ENCODE measurements around the gene POLR2L. TPM values are rescaled to one million over a fixed set of nuclear protein-coding genes. Genes with fewer than 3 reads are reported as not detected.

The POLR2L gene
- total and polyA plus RNA-seq, 3 donors from 2014 or later: 32.9 to 97.3 (median 48.4) TPM

DNA sequence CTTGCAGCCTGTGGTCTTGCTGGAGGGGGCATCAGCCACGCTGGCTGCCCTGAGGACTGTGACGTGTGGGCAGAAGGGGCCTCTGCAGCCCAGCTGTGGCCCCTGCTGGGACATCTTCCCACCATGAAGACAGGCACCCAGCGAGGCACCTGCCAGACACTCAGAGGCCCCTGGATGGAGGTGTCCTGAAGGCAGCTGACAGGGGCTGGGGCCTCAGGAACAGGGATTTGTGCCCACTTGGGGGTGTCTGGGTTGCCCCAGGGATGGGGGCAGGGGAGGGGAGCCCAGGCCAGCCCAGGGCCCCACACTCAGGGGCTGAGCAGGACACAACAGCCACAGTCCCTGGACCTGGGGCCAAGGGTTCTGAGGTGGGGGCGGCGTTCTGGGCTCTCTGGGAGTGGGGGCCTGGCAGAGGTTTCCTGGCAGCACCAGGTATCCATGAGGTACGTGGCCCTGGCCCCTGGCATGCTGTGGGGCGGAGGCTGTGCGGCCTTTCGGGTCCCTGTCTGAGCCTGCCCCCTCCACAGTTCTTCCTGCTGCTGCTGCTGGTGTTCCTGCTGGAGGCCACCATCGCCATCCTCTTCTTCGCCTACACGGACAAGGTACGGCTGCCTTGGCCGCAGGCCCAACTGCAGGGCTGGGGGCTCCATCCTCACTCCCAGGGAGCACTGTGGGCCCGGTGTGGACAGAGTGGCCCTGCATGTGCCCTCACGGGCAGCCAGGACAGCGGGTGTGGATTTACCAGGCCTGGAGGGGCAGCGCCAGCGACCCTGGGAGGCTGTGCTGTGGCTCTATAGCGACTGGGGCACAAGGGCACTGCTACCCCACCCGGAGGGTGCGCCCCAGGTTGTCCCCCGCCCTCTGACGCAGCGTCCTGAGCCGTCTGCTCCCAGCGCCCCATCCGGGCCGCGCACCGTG is 21.8 kb upstream of the POLR2L start:
- H3K9me3 ChIP-seq: no peaks in the 10 kb centered on the region
- H3K4me1 ChIP-seq: peaks cover 10% of the 10 kb centered on the region
- TF ChIP-seq CTCF (IDR thresholded peaks at IDR 0.05) (no peak), POLR2A (IDR thresholded peaks at IDR 0.05) (no peak)
- DNase-seq: no peak
- H3K4me3 ChIP-seq: no peak overlapping the region
- H3K36me3 ChIP-seq (ENCODE audit: low read depth, missing control alignments): no peaks in the 10 kb centered on the region
- no peaks in the 10 kb centered on the region for H3K27me3 ChIP-seq
- intact Hi-C loops (cut with DNase I; ENCODE audit: low total_unique reads): no loop called here
- H3K27ac ChIP-seq: no peak overlapping the region
- WGBS, 2 donors: 92 to 93% methylated on average over 18 to 28 of the region's 31 CpGs

GRCh38 chr11:863023-863909 is 20.9 kb upstream of the POLR2L start:
- Histone ChIP-seq H3K27ac (no peak overlapping the region), H3K36me3 (ENCODE audit: low read depth, missing control alignments) (no peaks in the 10 kb centered on the region)
- intact Hi-C loops (cut with DNase I; ENCODE audit: low total_unique reads): no loop called here

GRCh38 chr11:862696-863022 is 20.3 kb upstream of the POLR2L start:
- Histone ChIP-seq H3K4me3 (no peak overlapping the region), H3K27ac (no peak overlapping the region), H3K27me3 (no peaks in the 10 kb centered on the region), H3K9me3 (no peaks in the 10 kb centered on the region), H3K4me1 (peaks cover 10% of the 10 kb centered on the region), H3K36me3 (ENCODE audit: low read depth, missing control alignments) (no peaks in the 10 kb centered on the region)
- no peak for TF ChIP-seq POLR2A (IDR thresholded peaks at IDR 0.05)
- TF ChIP-seq CTCF (IDR thresholded peaks at IDR 0.05): no peak
- no peak for DNase-seq
- intact Hi-C loops (cut with DNase I; ENCODE audit: low total_unique reads): no loop called here
- 84 to 88% methylated on average over 4 to 10 of the region's 12 CpGs for WGBS, 2 donors

More at GRCh38 chr11:863023-863909, 20.9 kb upstream of the POLR2L start:
- WGBS, 2 donors: 87 to 88% methylated on average over 13 to 24 of the region's 24 CpGs
- TF ChIP-seq CTCF (IDR thresholded peaks at IDR 0.05) (no peak), POLR2A (IDR thresholded peaks at IDR 0.05) (no peak)
- H3K27me3 ChIP-seq: no peaks in the 10 kb centered on the region
- H3K4me3 ChIP-seq: no peak overlapping the region
- no peaks in the 10 kb centered on the region for H3K9me3 ChIP-seq
- no peak for DNase-seq
- peaks cover 10% of the 10 kb centered on the region for H3K4me1 ChIP-seq

GRCh38 chr11:862081-862661 is 19.8 kb upstream of the POLR2L start:
- Histone ChIP-seq H3K36me3 (ENCODE audit: low read depth, missing control alignments) (no peaks in the 10 kb centered on the region), H3K4me1 (peaks cover 10% of the 10 kb centered on the region), H3K4me3 (no peak overlapping the region), H3K27me3 (no peaks in the 10 kb centered on the region), H3K27ac (no peak overlapping the region), H3K9me3 (no peaks in the 10 kb centered on the region)
- 76 to 83% methylated on average over 4 to 20 of the region's 20 CpGs for WGBS, 2 donors
- intact Hi-C loops (cut with DNase I; ENCODE audit: low total_unique reads): no loop called here
- DNase-seq: no peak
- TF ChIP-seq POLR2A (IDR thresholded peaks at IDR 0.05): no peak
- TF ChIP-seq CTCF (IDR thresholded peaks at IDR 0.05): no peak

Measured in testis (tissue), 3 donors.